ENCODE data around the gene TSHZ2.
A peak's percentile ranks its signal among the peaks of the same experiment; 100 is the strongest.
"Not testable (repeated sequence)": the region's sequence is repeated elsewhere in the genome, so short reads cannot be mapped to it uniquely, and the experiment has no call there.

The TSHZ2 gene

DNA sequence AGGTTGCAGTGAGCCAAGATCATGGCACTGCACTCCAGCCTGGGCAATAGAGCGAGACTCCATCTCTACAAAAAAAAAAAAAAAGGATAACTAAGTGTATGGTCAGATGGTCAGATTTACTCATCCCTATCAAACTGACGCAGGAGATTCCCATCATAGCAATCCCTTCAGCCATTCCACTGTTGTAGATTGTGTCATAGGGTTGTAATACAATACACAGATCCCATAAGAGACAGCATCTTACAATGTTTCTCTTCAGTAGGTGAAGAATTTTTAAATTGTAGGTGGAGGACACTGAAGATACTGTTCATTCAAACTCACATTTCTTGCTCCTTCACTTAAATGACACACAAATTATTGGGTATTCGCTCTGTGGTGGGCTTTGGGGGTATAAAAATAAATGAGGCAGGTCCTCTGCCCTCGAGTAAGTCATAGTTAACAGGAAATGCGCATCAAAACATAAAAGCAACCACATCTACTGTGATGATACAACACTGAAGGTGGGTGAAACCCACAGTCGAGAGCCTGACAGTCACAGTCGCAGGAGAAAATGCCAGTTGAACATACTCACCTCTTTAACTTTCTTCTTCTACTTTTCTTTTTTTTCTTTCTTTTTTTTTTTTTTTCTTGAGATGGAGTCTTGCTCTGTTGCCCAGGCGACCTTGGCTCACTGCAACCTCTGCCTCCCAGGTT lies 416.0 kb downstream of the TSHZ2 start:
- DNase-seq (ENCODE audit: low spot score): no peak

DNA sequence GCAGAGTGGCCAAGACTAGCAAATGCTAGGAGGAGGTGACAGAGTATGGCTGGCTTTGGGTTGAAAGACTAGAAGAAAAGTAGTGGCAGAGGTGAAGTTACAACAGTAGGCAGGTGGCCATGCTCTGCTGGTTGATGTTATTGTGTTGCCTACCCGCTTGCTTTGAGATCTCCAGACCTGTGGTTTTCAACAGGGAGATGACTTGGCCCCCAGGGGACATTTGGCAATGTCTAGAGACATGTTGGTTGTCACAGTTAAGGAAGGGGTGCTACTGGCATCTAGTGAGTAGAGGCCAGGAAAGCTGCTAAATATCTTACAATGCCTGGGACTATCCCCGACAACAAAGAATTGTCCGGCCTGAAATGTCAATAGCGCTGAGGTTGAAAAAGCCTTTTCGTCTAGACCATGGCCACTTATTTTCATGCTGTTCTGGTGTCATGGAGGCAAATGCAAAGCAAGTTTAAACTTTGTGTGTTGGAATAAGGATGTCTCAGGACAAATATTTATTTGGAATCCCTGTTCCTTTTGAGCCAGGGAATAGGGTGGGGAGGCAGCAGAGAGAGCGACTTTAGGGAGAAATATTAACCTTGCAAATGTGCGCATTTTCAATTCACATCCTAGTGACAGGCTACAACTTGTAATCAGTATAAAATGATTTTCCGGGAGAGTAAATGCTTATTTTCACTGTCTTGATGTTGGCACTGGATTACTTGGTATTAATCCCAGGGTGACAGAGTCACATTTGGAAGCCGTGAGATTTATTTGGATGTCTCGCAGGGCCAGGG lies 417.6 kb downstream of the TSHZ2 start:
- DNase-seq (ENCODE audit: low spot score): no peak

DNA sequence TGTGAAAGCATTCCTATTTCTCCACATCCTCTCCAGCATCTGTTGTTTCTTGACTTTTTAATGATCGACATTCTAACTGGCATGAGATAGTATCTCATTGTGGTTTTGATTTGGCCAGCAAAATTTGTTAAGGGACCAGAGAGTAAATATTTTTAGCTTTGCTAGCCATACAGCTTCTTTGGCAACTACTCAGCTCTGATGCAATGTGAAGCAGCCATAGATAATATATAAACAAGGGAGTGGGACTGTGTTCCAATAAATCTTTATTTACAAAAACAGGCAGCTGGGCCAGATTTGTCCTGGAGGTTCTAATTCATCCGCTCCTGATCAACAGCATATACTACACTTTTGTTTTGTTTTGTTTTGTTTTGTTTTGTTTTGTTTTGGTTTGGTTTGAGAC lies 418.6 kb downstream of the TSHZ2 start:
- DNase-seq (ENCODE audit: low spot score): no peak

DNA sequence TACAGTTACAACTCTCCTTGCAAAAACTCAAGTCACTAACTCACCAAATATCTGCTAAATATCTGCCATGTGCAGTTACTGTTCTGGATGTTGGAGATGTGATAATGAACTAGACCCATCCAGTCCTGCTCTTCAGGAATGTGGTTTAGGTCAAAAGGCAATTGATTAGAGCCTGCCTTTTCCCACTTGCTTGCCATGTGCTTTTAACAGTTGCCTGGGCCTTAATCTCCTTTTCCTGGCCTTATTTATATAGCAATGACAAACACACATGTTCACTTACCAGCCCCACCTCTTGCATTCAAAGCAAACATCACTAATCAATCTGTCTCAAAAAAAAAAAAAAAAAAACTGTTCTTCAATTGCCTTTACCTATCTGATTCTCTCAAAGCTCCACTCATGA lies 422.3 kb downstream of the TSHZ2 start:
- DNase-seq (ENCODE audit: low spot score): no peak

DNA sequence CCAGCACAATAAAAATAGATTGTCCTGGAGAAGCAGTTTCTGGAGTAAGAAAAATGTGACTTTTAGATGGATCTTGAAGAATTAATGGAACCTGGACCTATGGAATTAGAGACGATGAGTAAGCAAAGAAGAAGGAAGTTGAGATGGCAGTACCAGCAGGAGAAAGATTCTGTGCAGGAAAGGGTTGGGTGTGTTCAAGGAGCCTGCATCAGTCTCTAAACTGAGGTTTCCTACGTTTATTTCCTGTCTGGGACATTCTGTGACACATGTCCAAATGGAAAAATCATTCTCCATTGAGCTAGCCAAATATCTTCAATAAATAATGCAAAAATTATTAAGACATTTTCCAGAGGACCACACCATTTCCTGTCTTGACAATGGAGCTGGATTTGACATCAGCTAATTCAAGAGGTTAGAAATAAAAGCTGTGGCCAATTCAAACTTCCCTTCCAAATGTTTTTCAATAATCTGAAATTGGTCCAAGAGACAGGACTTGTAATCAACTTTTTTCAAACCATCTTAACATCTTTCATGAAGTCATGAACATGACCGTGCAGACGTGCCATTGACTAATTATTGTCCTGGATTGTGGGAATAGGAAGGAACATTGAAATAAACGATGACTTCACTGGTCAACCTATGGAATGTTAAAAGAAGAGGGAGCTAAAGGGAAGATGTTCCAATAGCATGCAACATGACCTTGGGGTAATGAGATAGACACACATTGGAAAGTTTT lies 423.2 kb downstream of the TSHZ2 start:
- no peak for DNase-seq (ENCODE audit: low spot score)

DNA sequence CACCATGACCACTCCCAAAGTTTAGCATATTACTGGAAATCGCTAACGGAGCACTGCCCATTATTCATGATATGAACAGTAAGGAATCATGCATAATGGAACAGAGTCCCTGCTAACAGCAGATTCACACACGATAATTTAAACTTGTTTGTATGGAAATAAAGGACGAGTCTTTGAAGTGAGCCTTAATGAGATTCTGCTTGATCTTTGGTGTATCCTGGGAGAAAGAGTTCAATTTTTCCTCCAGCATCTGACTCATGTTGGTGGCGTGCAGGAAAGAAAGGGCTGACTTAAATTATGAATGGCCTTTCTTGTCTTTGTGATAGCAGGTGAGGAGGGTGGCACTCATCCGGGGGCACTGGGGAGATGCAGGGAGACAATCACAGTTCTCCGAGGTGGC lies 426.9 kb downstream of the TSHZ2 start:
- no peak for DNase-seq (ENCODE audit: low spot score)

DNA sequence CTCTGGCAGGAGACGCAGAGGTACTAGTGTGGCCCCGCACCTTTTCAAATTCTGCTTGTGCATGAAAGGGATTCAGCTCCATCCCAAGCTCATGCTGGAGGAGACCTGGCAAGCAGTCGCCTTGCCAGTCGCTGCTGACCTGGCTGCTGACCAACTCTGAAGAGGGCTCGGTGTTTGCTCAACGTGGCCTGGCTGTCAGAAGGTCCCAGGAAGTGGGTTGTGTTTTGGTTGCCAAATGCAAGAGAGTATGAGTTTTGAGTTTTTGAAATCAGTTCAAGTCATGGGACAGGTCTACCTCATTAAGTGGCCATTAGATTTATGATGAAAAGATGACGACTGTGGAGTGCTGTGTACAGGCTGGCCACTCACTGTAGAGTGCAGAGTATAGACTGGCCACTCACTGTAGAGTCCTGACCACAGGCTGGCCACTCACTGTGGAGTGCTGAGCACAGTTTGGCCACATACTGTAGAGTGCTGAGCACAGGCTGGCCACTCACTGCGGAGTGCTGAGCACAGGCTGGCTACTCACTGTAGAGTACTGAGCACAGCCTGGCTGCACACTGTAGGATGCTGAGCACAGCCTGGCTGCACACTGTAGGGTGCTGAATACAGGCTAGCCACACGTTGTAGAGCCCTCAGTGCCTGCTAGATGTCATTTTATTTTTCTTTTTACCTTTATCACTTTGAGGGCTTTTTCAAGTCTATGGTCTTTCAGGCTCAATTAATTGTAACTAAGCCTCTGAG lies 427.6 kb downstream of the TSHZ2 start:
- no peak for DNase-seq (ENCODE audit: low spot score)

DNA sequence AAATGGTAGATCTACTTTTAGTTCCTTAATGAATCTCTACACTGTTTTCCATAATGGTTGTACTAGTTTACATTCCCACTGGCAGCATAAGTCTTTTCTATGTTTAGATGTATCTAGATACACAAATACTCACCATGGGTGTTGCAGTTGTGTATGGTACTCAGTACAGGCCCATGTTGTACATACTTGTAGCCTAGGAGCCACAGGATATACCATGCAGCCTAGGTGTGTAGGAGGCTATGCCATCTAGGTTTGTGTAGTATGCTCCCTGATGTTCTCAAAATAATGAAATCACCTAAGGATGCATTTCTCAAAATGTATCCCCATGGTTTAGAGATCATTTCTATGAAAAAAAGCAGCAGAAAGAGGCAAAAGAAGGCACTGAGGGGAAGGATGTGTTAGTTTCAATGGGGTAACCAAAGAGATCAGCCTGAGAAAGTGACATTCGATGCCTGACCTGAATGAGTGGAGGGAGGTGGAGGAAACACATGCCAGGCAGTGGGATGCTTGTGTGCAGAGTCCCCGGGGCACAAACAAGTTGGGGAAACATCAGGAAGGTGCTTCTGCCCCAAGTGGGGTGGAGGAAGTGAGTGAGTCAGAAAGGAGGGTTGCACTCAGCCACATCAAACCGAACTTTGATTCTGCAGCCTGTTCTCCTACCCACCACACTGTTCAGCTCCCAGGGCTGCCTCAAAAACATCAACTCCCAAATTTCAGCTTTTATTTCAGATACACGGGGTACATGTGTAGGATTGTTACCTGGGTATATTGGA lies 430.3 kb downstream of the TSHZ2 start:
- DNase-seq (ENCODE audit: low spot score): no peak

DNA sequence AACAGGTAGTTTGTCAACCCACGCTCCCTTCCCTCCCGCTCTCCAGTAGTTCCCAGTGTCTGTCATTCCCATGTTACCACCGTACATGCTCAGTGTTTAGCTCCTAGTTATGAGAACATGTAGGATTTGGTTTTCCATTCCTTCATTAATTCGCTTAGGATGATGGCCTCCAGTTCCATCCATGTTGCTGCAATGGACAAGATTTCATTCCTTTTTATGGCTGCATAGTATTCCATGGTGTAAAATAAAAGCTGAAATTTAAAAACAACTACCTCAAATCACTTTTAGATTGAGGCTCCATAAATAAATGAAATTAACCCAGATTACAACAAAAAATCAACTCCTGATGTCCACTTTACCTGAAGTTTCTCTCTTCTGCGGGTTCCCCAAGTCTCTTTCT lies 430.9 kb downstream of the TSHZ2 start:
- no peak for DNase-seq (ENCODE audit: low spot score)

DNA sequence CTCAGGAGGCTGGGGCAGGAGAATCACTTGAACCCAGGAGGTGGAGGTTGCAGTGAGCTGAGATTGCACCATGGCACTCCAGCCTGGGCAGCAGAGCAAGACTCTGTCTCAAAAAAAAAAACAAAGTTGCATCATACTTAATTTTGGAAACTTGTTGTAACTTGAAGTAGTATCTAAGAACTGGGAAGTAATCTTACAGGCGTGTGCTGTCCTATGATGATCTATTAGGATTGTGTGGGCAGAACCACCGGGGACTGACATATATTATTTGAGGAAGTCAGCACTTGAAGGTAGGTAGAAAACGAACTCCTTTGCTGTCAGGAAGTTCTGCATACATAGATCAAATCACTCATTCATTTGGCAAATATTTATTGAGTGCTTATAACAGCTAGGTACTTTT lies 433.0 kb downstream of the TSHZ2 start:
- no peak for DNase-seq (ENCODE audit: low spot score)

DNA sequence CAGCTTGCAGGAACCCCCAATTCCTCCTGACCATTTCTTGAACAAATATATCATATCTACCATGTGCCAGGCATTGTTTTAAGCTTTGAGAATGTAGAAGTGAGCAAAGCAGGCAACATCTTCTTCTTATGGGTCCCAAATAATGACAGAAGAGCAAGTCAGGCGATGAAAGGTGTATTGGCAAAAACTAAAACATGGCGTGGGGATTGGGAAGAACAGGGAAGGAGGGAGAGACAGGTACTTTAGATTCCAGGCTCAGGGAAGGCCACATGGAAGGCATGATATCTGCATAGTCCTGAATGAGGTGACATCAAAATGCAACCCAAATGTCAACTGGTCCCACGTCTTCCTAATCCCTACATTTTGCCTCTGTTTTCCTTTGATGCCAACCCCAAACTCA lies 434.4 kb downstream of the TSHZ2 start:
- no peak for DNase-seq (ENCODE audit: low spot score)

DNA sequence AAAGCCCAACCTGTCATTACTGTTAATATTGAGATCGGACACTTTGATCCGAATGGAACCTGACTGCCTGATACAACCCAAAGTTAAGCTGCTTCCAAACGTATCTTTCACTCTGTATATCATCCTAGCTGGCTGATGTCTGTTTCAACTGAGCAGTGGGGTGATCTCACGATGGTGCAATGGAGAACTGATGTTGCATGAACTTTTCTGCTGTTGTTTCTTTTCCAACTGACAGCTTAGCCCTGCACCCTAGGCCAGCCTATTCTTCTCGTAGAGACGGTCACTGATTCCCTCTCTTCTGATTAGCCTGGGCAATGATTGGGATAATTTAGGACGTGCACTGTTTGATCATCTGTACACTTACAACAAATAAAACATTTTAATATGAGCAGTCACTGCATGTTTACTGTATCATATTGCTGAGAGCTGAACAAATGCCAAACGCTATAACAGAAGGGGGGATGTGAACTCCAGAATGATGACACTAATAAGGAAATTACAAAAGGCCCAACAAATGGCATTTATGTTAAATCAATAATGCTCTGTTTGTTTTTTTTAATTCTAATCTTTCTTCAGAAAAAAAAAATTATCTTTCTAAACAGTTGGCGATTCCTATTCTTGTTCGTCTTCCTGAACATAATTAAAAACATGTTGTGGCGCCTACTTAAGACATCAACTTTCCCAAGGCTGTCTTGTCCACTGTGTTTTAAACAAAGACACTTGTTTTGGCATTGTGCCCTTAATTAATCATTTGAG lies 436.7 kb downstream of the TSHZ2 start:
- DNase-seq (ENCODE audit: low spot score): no peak

DNA sequence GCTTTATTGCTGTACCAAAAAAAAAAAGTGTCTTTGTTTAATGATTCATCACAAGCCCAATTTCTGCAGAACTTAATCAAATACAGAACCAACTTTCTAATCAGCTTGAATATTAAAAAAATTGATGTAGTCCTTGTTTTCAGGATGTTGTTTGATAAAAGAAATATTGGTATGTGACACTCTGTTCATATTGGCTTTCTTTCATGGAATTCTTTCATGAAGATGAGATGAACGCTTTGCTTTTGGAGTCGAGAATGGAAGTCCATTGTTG lies 437.2 kb downstream of the TSHZ2 start:
- no peak for DNase-seq (ENCODE audit: low spot score)

DNA sequence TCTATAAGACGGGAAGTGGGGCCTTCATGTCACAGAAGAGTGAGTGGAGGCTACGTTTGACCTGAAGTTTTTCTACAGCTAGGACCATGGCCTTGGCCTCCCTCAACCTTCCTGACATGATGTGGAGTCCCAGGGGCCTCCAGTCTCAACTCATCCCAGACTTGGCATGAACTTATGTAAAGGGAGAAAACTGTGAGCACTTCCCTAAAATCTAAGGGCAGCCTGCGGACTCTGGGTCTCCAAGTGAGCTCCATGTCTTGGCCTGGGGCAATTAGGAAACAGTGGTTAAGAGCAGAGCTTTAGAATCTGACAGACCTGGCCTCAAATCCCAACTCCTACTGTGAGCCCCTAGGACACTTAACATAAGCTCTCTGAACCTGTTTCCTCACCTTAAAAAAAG lies 439.0 kb downstream of the TSHZ2 start:
- DNase-seq (ENCODE audit: low spot score): no peak

DNA sequence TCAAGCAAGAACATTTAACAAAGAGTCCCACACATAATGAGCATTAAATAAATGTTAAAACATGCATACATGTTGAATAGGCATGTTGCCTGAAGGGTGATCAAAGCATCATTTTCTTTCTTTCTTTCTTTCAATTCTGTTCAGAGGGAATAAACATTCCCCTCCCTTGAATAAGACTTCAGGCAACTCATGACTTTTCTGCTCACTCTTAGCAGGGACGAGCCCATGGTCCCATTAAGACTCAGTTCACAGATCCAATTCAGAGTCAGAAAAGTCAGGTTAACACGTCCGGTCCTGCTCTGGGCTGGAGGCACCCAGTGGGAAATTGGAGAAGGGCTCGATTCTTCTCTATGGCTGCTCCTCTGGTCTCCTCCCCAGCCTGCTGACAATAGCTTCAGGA lies 439.7 kb downstream of the TSHZ2 start:
- DNase-seq (ENCODE audit: low spot score): no peak

DNA sequence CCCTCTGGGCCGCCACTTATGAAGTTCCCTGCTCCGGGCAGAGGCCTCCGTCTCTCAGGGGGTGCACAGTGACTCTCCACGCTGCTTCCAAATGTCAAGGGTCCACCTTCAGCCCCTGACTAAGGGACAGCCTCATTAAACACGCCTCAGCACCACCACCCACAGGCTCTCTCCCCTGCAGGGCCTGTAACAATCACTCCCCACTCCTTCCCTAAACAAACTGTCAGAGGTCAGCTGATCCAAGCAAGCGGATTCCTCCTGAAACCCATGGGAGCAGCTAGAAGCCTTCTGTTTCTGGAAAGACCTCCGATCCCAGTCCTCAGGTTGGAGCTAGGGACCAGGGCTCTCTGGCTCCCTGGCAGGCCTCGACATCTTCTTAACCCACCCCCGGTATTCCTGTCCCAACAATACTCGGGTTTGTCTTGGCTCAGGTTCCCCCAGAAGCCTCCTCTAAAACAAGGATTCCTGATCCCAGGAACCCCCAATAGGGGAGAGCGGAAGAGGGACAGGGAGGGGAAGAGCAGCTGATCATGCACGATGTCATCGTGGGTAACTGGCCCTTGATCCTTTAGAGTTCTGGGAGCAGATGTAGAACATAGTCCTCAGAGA lies 440.5 kb downstream of the TSHZ2 start:
- DNase-seq (ENCODE audit: low spot score): no peak

DNA sequence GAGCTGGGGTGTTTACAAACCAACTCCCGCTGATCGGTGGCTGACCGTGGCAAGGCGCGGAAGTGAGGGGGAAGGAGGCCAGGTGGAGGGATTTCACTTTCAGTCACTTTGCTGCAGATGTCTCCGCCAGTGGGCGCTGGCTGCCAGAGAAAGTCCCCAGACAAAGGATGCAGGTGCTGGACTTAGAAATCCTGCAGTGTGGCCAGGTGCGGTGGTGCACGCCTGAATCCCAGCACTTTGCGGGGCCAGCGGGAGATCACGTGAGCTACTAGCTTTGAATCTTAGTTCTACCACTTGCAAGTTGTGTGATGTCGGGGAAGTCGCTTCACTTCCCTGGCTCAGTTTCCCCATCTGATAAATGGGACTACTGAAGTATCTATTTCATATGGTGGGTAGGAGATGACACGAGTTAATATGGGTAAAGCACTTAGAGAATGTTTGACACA lies 441.1 kb downstream of the TSHZ2 start:
- peak; percentile 5 for DNase-seq (ENCODE audit: low spot score)

DNA sequence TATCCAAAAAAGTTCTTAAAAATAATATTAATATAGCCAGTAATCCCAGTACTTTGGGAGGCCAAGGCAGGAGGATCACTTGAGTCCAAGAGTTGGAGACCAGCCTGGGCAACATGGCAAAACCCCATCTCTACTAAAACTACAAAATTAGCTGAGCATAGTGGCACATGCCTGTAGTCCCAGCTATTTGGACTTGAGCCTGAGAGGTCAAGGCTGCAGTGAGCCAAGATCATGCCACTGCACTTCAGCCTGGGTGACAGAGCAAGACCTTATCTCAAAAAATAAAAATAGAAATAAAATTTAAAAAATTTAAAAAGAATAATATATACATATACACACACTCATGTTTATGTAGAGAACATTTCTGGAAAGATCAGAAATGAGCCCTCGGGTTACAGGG lies 441.7 kb downstream of the TSHZ2 start:
- not testable (repeated sequence) for DNase-seq (ENCODE audit: low spot score)

DNA sequence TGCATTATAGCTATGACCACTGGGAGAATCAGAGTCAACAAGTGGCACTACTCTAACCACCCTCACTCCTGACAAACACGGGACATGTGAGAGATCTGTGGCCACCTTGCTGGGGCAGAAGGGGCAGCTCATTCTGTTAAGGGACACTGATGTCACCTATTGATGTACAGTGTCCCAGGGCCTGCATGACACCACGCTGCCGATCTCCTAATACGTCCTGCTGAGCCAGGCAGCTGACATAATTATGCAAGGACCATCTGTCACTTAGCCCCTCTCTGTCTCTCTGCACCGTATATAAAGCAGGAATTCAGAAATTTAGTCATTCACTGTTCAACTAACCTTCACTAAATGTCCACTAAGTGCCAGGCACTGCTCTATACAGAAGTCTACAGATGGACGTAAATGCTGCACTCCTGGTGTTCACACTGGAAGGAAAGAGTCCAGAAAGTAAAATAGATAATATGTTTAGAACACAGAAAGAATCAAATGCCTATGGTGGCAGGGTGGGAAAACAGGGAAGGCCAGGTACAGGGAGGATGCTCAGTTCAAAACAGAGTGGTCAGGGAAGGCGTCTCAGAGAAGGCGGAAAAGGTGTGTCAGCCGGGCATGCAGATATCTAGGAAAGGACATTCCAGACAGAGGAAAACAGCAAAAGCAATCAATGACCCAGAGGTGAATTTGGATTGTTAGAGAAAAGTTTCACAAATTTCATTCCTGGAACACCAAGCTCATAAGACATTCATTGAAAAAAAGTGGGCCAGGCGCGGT lies 447.7 kb downstream of the TSHZ2 start:
- DNase-seq (ENCODE audit: low spot score): no peak

DNA sequence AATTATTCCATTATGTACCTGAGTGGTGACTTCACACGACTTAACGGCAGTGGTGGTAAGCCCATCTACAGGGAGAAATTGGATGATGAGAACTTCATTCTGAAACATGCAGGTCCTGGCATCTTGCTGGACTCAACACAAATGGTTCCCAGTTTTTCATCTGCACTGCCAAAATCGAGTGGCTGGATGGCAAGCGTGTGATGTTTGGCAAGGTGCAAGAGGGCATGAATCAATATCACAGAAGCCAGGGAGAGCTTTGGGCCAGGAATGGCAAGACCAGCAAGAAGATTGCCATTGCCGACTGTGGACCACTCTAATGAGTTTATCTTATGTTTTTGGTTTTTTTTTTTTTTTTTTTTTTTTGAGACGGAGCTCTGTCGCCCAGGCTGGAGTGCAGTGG lies 449.2 kb downstream of the TSHZ2 start:
- no peak for DNase-seq (ENCODE audit: low spot score)
